Measurements from ENCODE around the gene PRIMA1. TPM values are rescaled to one million over a fixed set of nuclear protein-coding genes. Genes with fewer than 3 reads are reported as not detected.

The PRIMA1 gene
- total RNA-seq, 1 experiment from 2014 or later: 1.0 TPM

DNA sequence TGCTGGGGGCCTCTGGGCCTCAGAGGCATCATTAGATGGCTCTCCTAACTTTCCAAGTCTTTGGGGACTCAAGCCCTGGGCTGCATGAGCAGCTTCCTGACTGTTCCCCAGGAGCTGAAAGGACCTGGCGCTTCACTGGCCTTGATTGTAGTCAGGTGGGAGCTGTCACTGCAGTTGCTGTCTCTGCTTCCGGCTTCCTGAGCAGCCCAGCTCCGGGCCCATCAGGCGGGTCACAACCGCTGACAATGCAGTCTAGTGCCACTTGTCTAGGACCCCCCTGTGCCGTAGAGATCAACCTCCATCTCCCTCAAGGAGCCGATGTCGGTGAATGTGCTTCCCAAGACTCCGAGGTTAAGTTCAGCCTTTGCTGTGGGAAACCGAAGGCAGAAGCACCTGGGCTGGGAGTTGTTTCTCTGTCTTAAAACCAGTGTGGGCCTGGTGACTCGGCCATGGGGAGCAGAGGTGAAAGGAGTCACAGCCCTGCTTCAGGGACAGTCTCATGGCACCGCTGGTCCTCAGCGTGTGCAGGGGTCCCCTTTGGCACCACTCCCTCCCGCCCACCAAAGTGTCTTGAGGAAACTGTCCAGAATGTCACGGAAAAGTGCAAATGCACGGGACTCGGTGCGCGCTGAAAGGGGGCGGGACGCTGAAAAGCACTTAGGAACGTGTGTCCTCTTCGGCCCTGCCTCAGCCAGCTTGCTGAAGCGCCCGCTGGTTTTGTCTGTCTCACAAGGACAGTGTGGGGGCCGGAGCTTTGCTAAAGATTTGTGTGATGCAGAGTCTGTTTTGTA is 44.8 kb downstream of the PRIMA1 start:
- Mint-ChIP-seq H3K36me3 (ENCODE audit: insufficient read depth, unreplicated experiment) (no peaks in the 10 kb centered on the region), H3K4me3 (ENCODE audit: unreplicated experiment) (no peak overlapping the region), H3K27ac (ENCODE audit: unreplicated experiment) (no peak overlapping the region), H3K27me3 (ENCODE audit: insufficient read depth, unreplicated experiment) (no peaks in the 10 kb centered on the region), H3K9me3 (ENCODE audit: unreplicated experiment) (peaks cover 11% of the 10 kb centered on the region), H3K4me1 (ENCODE audit: low read depth, unreplicated experiment) (peaks cover 7% of the 10 kb centered on the region)
- H3K9me3 ChIP-seq: no peaks in the 10 kb centered on the region
- CTCF ChIA-PET: no interaction called here
- DNase-seq: no peak
- no peak for TF ChIP-seq CTCF (IDR thresholded peaks at IDR 0.05; ENCODE audit: insufficient read depth in 1 of 2, low read depth in 1 of 2, low read length in 1 of 2, severe bottlenecking in 1 of 2, unreplicated experiment in 1 of 2)
- no peaks in the 10 kb centered on the region for H3K27me3 ChIP-seq (replicated peaks; ENCODE audit: control insufficient read depth, insufficient read depth, low read length)
- H3K4me3 ChIP-seq (ENCODE audit: low read depth, low read length): no peak overlapping the region
- POLR2A ChIA-PET: no interaction called here
- H3K36me3 ChIP-seq (ENCODE audit: control insufficient read depth, insufficient read depth, low read length): no peaks in the 10 kb centered on the region
- intact Hi-C loops (cut with micrococcal nuclease; ENCODE audit: unreplicated experiment): no loop called here
- BruUV-seq (replicated peaks): no TSS peak
- H3K4me1 ChIP-seq: no peaks in the 10 kb centered on the region

DNA sequence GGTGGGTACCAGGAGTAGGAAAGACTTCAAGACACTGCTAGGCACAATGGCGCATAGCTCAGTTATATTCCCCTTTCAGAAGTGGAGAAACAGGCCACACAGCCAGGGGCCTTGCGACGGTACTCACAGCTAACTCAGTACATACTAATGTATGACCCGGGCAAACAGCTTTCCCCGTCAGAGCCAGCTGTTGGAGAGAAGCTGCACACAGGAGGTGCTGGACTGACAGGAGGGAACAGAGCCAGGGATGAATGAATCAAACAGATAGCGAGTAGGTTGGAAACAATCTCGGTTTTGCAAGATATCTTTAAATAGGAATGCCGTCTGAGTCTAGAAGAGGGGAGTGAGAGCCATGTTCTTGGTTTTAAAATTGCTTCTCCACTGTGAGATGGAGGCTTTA is 45.5 kb downstream of the PRIMA1 start:
- DNase-seq: no peak
- TF ChIP-seq CTCF (IDR thresholded peaks at IDR 0.05; ENCODE audit: insufficient read depth in 1 of 2, low read depth in 1 of 2, low read length in 1 of 2, severe bottlenecking in 1 of 2, unreplicated experiment in 1 of 2): no peak
- no peaks in the 10 kb centered on the region for H3K9me3 ChIP-seq
- no peaks in the 10 kb centered on the region for H3K4me1 ChIP-seq
- no peak overlapping the region for H3K4me3 Mint-ChIP-seq (ENCODE audit: unreplicated experiment)
- peaks cover 7% of the 10 kb centered on the region for H3K4me1 Mint-ChIP-seq (ENCODE audit: low read depth, unreplicated experiment)
- H3K36me3 Mint-ChIP-seq (ENCODE audit: insufficient read depth, unreplicated experiment): no peaks in the 10 kb centered on the region
- no peak overlapping the region for H3K4me3 ChIP-seq (ENCODE audit: low read depth, low read length)
- no peak overlapping the region for H3K27ac Mint-ChIP-seq (ENCODE audit: unreplicated experiment)
- no peaks in the 10 kb centered on the region for H3K27me3 ChIP-seq (replicated peaks; ENCODE audit: control insufficient read depth, insufficient read depth, low read length)
- no peaks in the 10 kb centered on the region for H3K36me3 ChIP-seq (ENCODE audit: control insufficient read depth, insufficient read depth, low read length)
- no TSS peak for BruUV-seq (replicated peaks)
- POLR2A ChIA-PET: no interaction called here
- intact Hi-C loops (cut with micrococcal nuclease; ENCODE audit: unreplicated experiment): no loop called here
- H3K27me3 Mint-ChIP-seq (ENCODE audit: insufficient read depth, unreplicated experiment): no peaks in the 10 kb centered on the region
- CTCF ChIA-PET: no interaction called here
- H3K9me3 Mint-ChIP-seq (ENCODE audit: unreplicated experiment): peaks cover 6% of the 10 kb centered on the region

GRCh38 chr14:93741556-93742230 is 46.6 kb downstream of the PRIMA1 start:
- BruUV-seq (replicated peaks): no TSS peak
- CTCF ChIA-PET: interaction anchor here (0.6 kb wide), 1 partner anchor 608 kb away, joined by 8 read pairs; no protein-coding TSS in a partner anchor
- H3K4me1 Mint-ChIP-seq (ENCODE audit: low read depth, unreplicated experiment): peaks cover 7% of the 10 kb centered on the region

More at GRCh38 chr14:93741556-93742230, 46.6 kb downstream of the PRIMA1 start:
- intact Hi-C loops (cut with micrococcal nuclease; ENCODE audit: unreplicated experiment): no loop called here
- Histone ChIP-seq H3K36me3 (ENCODE audit: control insufficient read depth, insufficient read depth, low read length) (no peaks in the 10 kb centered on the region), H3K4me3 (ENCODE audit: low read depth, low read length) (no peak overlapping the region), H3K9me3 (no peaks in the 10 kb centered on the region), H3K27me3 (replicated peaks; ENCODE audit: control insufficient read depth, insufficient read depth, low read length) (no peaks in the 10 kb centered on the region), H3K4me1 (no peaks in the 10 kb centered on the region)
- H3K27me3 Mint-ChIP-seq (ENCODE audit: insufficient read depth, unreplicated experiment): peaks cover 6% of the 10 kb centered on the region
- DNase-seq: no peak
- no peaks in the 10 kb centered on the region for H3K36me3 Mint-ChIP-seq (ENCODE audit: insufficient read depth, unreplicated experiment)
- H3K27ac Mint-ChIP-seq (ENCODE audit: unreplicated experiment): no peak overlapping the region
- no peak overlapping the region for H3K4me3 Mint-ChIP-seq (ENCODE audit: unreplicated experiment)
- no peaks in the 10 kb centered on the region for H3K9me3 Mint-ChIP-seq (ENCODE audit: unreplicated experiment)
- POLR2A ChIA-PET: no interaction called here
- TF ChIP-seq CTCF (IDR thresholded peaks at IDR 0.05; ENCODE audit: insufficient read depth in 1 of 2, low read depth in 1 of 2, low read length in 1 of 2, severe bottlenecking in 1 of 2, unreplicated experiment in 1 of 2): no peak
